Activated T-helper 2 cell treated with anti-CD3 and anti-CD28 coated beads, Interferon-gamma antibody, Interleukin-2, Interleukin-4, amounts not matched to agents 10 μg/mL and 5 μg/mL and 100 μg/mL, durations not matched to agents 14 hours and 24 hours and 36 hours (primary cell): Measurements from ENCODE around the gene A4GALT. TPM values are rescaled to one million over a fixed set of nuclear protein-coding genes. Genes with fewer than 3 reads are reported as not detected.

Source experiments
- DNase-seq: peaks from one replicate; pipeline ENCODE4 v3.0.0; 2021; ENCODE audit warnings: low spot score
- H3K27ac Mint-ChIP-seq: one replicate; pipeline ENCODE4 v1.8.0; 2021; ENCODE audit warnings: mixed read lengths
- H3K27me3 Mint-ChIP-seq: one replicate; pipeline ENCODE4 v1.8.0; 2021; ENCODE audit warnings: low read depth, mixed read lengths
- H3K36me3 Mint-ChIP-seq: one replicate; pipeline ENCODE4 v1.8.0; 2021; ENCODE audit warnings: low read depth, mixed read lengths
- H3K4me1 Mint-ChIP-seq: one replicate; pipeline ENCODE4 v1.8.0; 2021; ENCODE audit warnings: low read depth, mixed read lengths
- H3K4me3 Mint-ChIP-seq: one replicate; pipeline ENCODE4 v1.8.0; 2021; ENCODE audit warnings: low read depth, mild to moderate bottlenecking, moderate library complexity, mixed read lengths
- H3K9me3 Mint-ChIP-seq: one replicate; pipeline ENCODE4 v1.8.0; 2021; ENCODE audit warnings: mixed read lengths
- intact Hi-C: fragments of 100-400 bp; cut with micrococcal nuclease; formaldehyde crosslinking; loops from one replicate; pipeline ENCODE4 v1.15.1; 2023
- total RNA-seq: library from RNA; stranded (reverse); gene quantifications from 2 replicates; pipeline ENCODE4 v1.2.3, GENCODE V29; 2022

The A4GALT gene
- total RNA-seq, 1 donor from 2014 or later = not detected

- H3K27ac Mint-ChIP-seq = no peak overlapping the region
- intact Hi-C loops = no loop called here
Measured at GRCh38 chr22:42644422-42645340, 76.0 kb downstream of the A4GALT start.

DNA sequence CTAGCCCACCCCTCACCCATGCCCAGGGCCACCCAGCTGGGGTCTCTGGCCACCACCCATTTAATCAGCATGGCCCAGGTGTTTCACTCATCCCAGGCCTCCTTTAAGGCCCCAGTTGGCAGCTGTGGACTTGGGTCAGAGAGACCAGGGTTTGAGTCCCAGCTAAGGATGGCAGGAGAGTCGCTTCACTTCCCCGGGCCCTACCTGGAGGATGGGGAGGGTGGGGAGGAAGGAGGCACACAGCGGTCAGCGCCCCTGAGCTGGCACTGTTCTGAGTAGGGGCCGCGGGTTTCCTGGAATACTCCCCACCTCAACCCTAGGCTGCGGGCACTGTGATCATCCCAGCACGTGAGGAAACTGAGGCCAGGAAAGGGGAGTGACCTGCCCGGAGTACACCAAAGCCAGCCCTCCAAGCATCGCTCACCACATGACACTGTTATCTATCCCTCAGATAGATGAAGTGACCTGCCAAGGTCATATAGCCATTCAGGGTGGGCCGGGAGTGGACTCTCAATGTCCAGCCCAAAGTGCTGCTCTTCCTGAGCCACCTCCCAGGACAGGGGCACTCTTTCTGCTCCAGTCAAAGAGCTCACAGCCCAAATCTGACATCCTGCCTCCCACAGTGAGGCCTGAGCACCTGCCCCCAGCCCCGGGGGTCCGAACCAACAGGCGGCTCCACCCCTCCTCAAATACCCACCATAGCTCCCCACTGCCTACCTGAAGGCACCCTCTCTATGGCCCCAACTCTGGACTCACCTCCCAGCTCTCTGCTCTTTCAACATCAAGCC is 76.8 kb downstream of the A4GALT start:
- H3K9me3 Mint-ChIP-seq = no peaks in the 10 kb centered on the region
- DNase-seq = no peak
- H3K4me1 Mint-ChIP-seq = peaks cover 11% of the 10 kb centered on the region
- H3K36me3 Mint-ChIP-seq = peaks cover 2% of the 10 kb centered on the region
- no peak overlapping the region for H3K27ac Mint-ChIP-seq
- intact Hi-C loops = no loop called here
- H3K27me3 Mint-ChIP-seq = no peaks in the 10 kb centered on the region
- no peak overlapping the region for H3K4me3 Mint-ChIP-seq

More at GRCh38 chr22:42644422-42645340, 76.0 kb downstream of the A4GALT start:
- H3K9me3 Mint-ChIP-seq = no peaks in the 10 kb centered on the region
- no peak overlapping the region for H3K4me3 Mint-ChIP-seq
- DNase-seq = no peak
- peaks cover 2% of the 10 kb centered on the region for H3K36me3 Mint-ChIP-seq
- H3K4me1 Mint-ChIP-seq = peaks cover 11% of the 10 kb centered on the region
- H3K27me3 Mint-ChIP-seq = no peaks in the 10 kb centered on the region

GRCh38 chr22:42642806-42643633 is 77.7 kb downstream of the A4GALT start:
- Mint-ChIP-seq H3K27me3 (no peaks in the 10 kb centered on the region), H3K27ac (no peak overlapping the region), H3K36me3 (no peaks in the 10 kb centered on the region), H3K4me1 (peaks cover 9% of the 10 kb centered on the region), H3K4me3 (no peak overlapping the region), H3K9me3 (no peaks in the 10 kb centered on the region)
- intact Hi-C loops = no loop called here
- no peak for DNase-seq

Other genes starting within 250 kb of the A4GALT start
- 108 and 110 TPM in 2 replicates for gene RRP7A, start 201.1 kb downstream of the A4GALT start, total RNA-seq
- gene SERHL2, start 166.9 kb downstream of the A4GALT start, total RNA-seq = 1.8 and 2.2 TPM in 2 replicates
- 74.7 and 80.7 TPM in 2 replicates for gene POLDIP3, start 106.0 kb downstream of the A4GALT start, total RNA-seq
- 0.71 and 1.2 TPM in 2 replicates for gene ATP5MGL, start 80.3 kb downstream of the A4GALT start, total RNA-seq
- gene CYB5R3, start 71.5 kb downstream of the A4GALT start, total RNA-seq = 87.3 and 88.6 TPM in 2 replicates
- gene ARFGAP3, start 136.4 kb upstream of the A4GALT start, total RNA-seq = 45.2 and 47.6 TPM in 2 replicates